Measurements from ENCODE around the gene OSBPL1A.
A peak's percentile ranks its signal among the peaks of the same experiment; 100 is the strongest.

DNA sequence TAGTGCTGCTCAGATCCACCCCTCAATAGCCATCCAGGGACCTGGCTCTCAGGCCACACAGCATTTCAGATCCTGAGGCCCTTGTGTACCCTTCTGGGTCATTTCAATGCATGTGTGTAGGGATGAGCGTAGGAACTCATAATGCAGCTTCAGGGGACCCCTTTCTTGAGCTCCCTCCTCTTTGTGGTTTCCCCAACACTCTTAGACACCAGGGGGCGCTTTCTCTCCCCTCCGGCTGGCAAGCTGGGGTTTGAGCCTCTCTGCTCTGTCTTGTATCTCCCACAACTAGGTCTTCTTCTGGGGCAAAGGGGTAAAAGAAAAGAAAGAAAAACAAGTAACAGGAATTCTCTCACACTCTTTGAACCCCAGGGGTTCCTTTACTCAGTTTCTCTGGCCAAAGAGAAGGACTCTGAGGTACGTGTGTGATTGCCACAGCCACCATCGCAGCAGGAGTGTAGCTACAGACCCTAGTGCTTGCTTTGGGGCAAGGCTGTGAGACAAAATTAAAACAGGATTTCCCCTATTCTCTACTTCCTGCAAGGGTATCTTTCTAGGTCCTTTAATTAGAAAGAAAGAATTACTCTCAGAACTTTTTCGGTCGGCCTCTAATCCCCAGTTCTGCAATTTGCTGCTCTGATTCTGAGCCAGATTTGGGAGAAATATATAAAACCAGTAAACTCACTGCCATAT is 220.8 kb downstream of the OSBPL1A start:
- TF ChIP-seq, protein P1, sequence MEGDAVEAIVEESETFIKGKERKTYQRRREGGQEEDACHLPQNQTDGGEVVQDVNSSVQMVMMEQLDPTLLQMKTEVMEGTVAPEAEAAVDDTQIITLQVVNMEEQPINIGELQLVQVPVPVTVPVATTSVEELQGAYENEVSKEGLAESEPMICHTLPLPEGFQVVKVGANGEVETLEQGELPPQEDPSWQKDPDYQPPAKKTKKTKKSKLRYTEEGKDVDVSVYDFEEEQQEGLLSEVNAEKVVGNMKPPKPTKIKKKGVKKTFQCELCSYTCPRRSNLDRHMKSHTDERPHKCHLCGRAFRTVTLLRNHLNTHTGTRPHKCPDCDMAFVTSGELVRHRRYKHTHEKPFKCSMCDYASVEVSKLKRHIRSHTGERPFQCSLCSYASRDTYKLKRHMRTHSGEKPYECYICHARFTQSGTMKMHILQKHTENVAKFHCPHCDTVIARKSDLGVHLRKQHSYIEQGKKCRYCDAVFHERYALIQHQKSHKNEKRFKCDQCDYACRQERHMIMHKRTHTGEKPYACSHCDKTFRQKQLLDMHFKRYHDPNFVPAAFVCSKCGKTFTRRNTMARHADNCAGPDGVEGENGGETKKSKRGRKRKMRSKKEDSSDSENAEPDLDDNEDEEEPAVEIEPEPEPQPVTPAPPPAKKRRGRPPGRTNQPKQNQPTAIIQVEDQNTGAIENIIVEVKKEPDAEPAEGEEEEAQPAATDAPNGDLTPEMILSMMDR (IDR thresholded peaks at IDR 0.05) = peak in 1 of 2 donors; percentile 56
- no peak for TF ChIP-seq EP300 (IDR thresholded peaks at IDR 0.05)
- no peak for TF ChIP-seq POLR2AphosphoS5 (IDR thresholded peaks at IDR 0.05)
- TF ChIP-seq POLR2A (IDR thresholded peaks at IDR 0.05) = no peak

All from suprapubic skin (tissue), 4 donors.